H1 (cell line): ENCODE measurements around the gene PTN. TPM values are rescaled to one million over a fixed set of nuclear protein-coding genes. Genes with fewer than 3 reads are reported as not detected.

Experiments used
- CTCF ChIA-PET: fragments of 300-600 bp; sonication (Branson Sonifier 250); formaldehyde crosslinking; loops from one replicate; lab custom pipeline; 2021; ENCODE audit not compliant: partially characterized antibody; lab: Charles Lee
- POLR2A ChIA-PET: fragments of 300-600 bp; sonication (Branson Sonifier 250); formaldehyde crosslinking; loops from one replicate; lab custom pipeline; 2021; ENCODE audit warnings: inconsistent platforms; ENCODE audit not compliant: partially characterized antibody; lab: Charles Lee
- DNase-seq, 2 experiments: peaks; one replicate each; pipeline versions ENCODE4 v3.0.0 to v3.0.0-alpha.2; 2010 to 2022; ENCODE audit warnings: low spot score in 2 of 2, low read depth in 1 of 2, mixed read lengths in 1 of 2
- FAIRE-seq: peaks from 2 replicates; lab custom pipeline; 2011; peaks lifted over from hg19 to GRCh38; lab: Jason Lieb, UNC
- H2AFZ ChIP-seq: 2 replicates; pipeline ENCODE4 v1.8.1; 2012; ENCODE audit warnings: low read length, inconsistent platforms
- H2AK5ac ChIP-seq: 2 replicates; pipeline ENCODE4 v1.6.1; 2013; ENCODE audit warnings: low read depth, low read length
- H2BK120ac ChIP-seq: replicated peaks from 2 replicates; pipeline ENCODE3; 2013; ENCODE audit warnings: low read depth, low read length, inconsistent platforms
- H2BK12ac ChIP-seq: 2 replicates; pipeline ENCODE4 v1.6.1; 2013; ENCODE audit warnings: low read depth, low read length
- H2BK15ac ChIP-seq: 2 replicates; pipeline ENCODE4 v1.6.1; 2013; ENCODE audit warnings: low read length
- H2BK20ac ChIP-seq: 2 replicates; pipeline ENCODE4 v1.6.1; 2013; ENCODE audit warnings: low read length
- H2BK5ac ChIP-seq: 2 replicates; pipeline ENCODE4 v1.6.1; 2013; ENCODE audit warnings: low read depth, low read length
- H3K14ac ChIP-seq: 2 replicates; pipeline ENCODE4 v1.6.1; 2013; ENCODE audit warnings: inconsistent platforms; ENCODE audit not compliant: insufficient read length
- H3K18ac ChIP-seq: 2 replicates; pipeline ENCODE4 v1.6.1; 2013; ENCODE audit warnings: low read length; ENCODE audit errors: extremely low read depth
- H3K23ac ChIP-seq: 2 replicates; pipeline ENCODE4 v1.6.1; 2013; ENCODE audit warnings: inconsistent platforms; ENCODE audit not compliant: insufficient read length
- H3K23me2 ChIP-seq: 2 replicates; pipeline ENCODE4 v1.6.1; 2013; ENCODE audit warnings: low read depth, low read length
- H3K27ac ChIP-seq: 2 replicates; pipeline ENCODE4 v1.6.1; 2011; ENCODE audit warnings: low read depth, low read length, inconsistent platforms
- H3K27me3 ChIP-seq, 4 experiments: replicated peaks in 1 of 4; 1 replicate in 1 of 4; 2 replicates in 3 of 4; pipeline versions ENCODE4 v1.6.1 to v1.8.1; 2011 to 2013; ENCODE audit warnings: low read length in 3 of 4, mild to moderate bottlenecking in 3 of 4, inconsistent platforms in 2 of 4, mixed read lengths in 2 of 4, moderate library complexity in 1 of 4; ENCODE audit not compliant: control insufficient read depth in 3 of 4, insufficient read depth in 3 of 4; ENCODE audit errors: extremely low read depth in 1 of 4
- H3K36me3 ChIP-seq, 4 experiments: 2 replicates each; pipeline versions ENCODE4 v1.6.1 to v1.8.1; 2011 to 2013; ENCODE audit warnings: mild to moderate bottlenecking in 4 of 4, low read length in 3 of 4, moderate library complexity in 2 of 4, control low read depth in 1 of 4, inconsistent platforms in 1 of 4; ENCODE audit not compliant: insufficient read depth in 4 of 4, control insufficient read depth in 2 of 4
- H3K4ac ChIP-seq: replicated peaks from 2 replicates; pipeline ENCODE3; 2013; ENCODE audit warnings: low read length, low read depth, mixed read lengths, inconsistent platforms; ENCODE audit not compliant: insufficient read length
- H3K4me1 ChIP-seq, 4 experiments: replicated peaks in 1 of 4; 1 replicate in 1 of 4; 2 replicates in 3 of 4; pipeline versions ENCODE4 v1.6.1 to v1.8.1; 2011 to 2013; ENCODE audit warnings: low read length in 3 of 4, inconsistent platforms in 2 of 4, mixed read lengths in 1 of 4; ENCODE audit not compliant: insufficient read depth in 4 of 4, control insufficient read depth in 3 of 4
- H3K4me2 ChIP-seq, 2 experiments: 2 replicates each; pipeline versions ENCODE4 v1.6.1 to v1.8.1; 2011 to 2013; ENCODE audit warnings: low read depth in 2 of 2, low read length in 2 of 2, control low read depth in 1 of 2, inconsistent platforms in 1 of 2, mild to moderate bottlenecking in 1 of 2; ENCODE audit not compliant: insufficient read depth in 1 of 2
- H3K4me3 ChIP-seq, 4 experiments: fragments of 200-600, 300-600 bp in 1 of 4; sonication (generic), shearing (Covaris generic), sonication (Bioruptor Twin) in 1 of 4; 2 replicates each; pipeline versions ENCODE4 v1.5.1 to v1.8.1; 2011 to 2016; ENCODE audit warnings: low read length in 4 of 4, low read depth in 3 of 4, control low read depth in 2 of 4, inconsistent platforms in 2 of 4, mild to moderate bottlenecking in 2 of 4, mixed read lengths in 1 of 4, moderate library complexity in 1 of 4; ENCODE audit not compliant: insufficient read depth in 2 of 4; ENCODE audit errors: extremely low read depth in 1 of 4
- H3K56ac ChIP-seq: replicated peaks from 2 replicates; pipeline ENCODE3; 2013; ENCODE audit warnings: low read depth, mild to moderate bottlenecking, mixed read lengths, low read length, inconsistent platforms; ENCODE audit not compliant: insufficient read length
- H3K79me1 ChIP-seq: 2 replicates; pipeline ENCODE4 v1.6.1; 2013; ENCODE audit warnings: low read depth, low read length, control low read depth
- H3K79me2 ChIP-seq, 2 experiments: 2 replicates each; pipeline versions ENCODE4 v1.6.1 to v1.8.1; 2012 to 2013; ENCODE audit warnings: low read length in 2 of 2, mild to moderate bottlenecking in 2 of 2, inconsistent platforms in 1 of 2; ENCODE audit not compliant: insufficient read depth in 2 of 2, control insufficient read depth in 1 of 2
- H3K9ac ChIP-seq, 4 experiments: replicated peaks in 1 of 4; 1 replicate in 1 of 4; 2 replicates in 3 of 4; pipeline versions ENCODE4 v1.6.1 to v1.8.1; 2011 to 2013; ENCODE audit warnings: low read depth in 3 of 4, low read length in 3 of 4, control low read depth in 2 of 4, mild to moderate bottlenecking in 2 of 4, moderate library complexity in 2 of 4, inconsistent platforms in 1 of 4; ENCODE audit errors: extremely low read depth in 1 of 4
- H3K9me3 ChIP-seq, 2 experiments: 2 replicates each; pipeline versions ENCODE4 v1.6.1 to v1.8.1; 2012 to 2013; ENCODE audit warnings: mild to moderate bottlenecking in 2 of 2, moderate library complexity in 2 of 2, control low read depth in 1 of 2, inconsistent platforms in 1 of 2, low read depth in 1 of 2, low read length in 1 of 2, mixed read lengths in 1 of 2; ENCODE audit not compliant: insufficient read depth in 2 of 2
- H4K20me1 ChIP-seq, 2 experiments: replicated peaks in 1 of 2; 2 replicates each; pipeline versions ENCODE3 to v1.8.1; 2011 to 2013; ENCODE audit warnings: inconsistent platforms in 2 of 2, low read length in 2 of 2, mild to moderate bottlenecking in 1 of 2; ENCODE audit not compliant: insufficient read depth in 2 of 2, control insufficient read depth in 1 of 2
- H4K5ac ChIP-seq: 2 replicates; pipeline ENCODE4 v1.6.1; 2013; ENCODE audit warnings: low read length, low read depth, mixed read lengths, inconsistent platforms; ENCODE audit not compliant: insufficient read length
- H4K8ac ChIP-seq: 2 replicates; pipeline ENCODE4 v1.8.0; 2013; ENCODE audit warnings: mild to moderate bottlenecking, moderate library complexity, low read length, inconsistent platforms; ENCODE audit not compliant: insufficient read depth; ENCODE audit errors: extremely low read depth
- H4K91ac ChIP-seq: replicated peaks from 2 replicates; pipeline ENCODE3; 2013; ENCODE audit warnings: low read length, mixed read lengths, inconsistent platforms; ENCODE audit not compliant: insufficient read length
- FOSL1 ChIP-seq: IDR thresholded peaks from 2 replicates; pipeline ENCODE4 v1.6.1; 2011; ENCODE audit warnings: mild to moderate bottlenecking, low read depth, low read length, moderate library complexity; ENCODE audit not compliant: insufficient read depth
- HDAC2 ChIP-seq, 2 experiments: fragments of 300-600 bp in 1 of 2; sonication (generic) in 1 of 2; IDR thresholded peaks; 2 replicates each; pipeline ENCODE4 v1.6.1; 2011 to 2012; ENCODE audit warnings: low read depth in 2 of 2, low read length in 2 of 2, mild to moderate bottlenecking in 2 of 2, moderate library complexity in 2 of 2, borderline replicate concordance in 1 of 2, inconsistent platforms in 1 of 2
- NRF1 ChIP-seq: IDR thresholded peaks from 2 replicates; pipeline ENCODE4 v1.6.1; 2011; ENCODE audit warnings: mild to moderate bottlenecking, low read depth, low read length, improper control_type of control experiment
- POLR2AphosphoS5 ChIP-seq: IDR thresholded peaks from 2 replicates; pipeline ENCODE4 v1.6.1; 2011; ENCODE audit warnings: low read depth, low read length
- POU5F1 ChIP-seq: IDR thresholded peaks from 2 replicates; pipeline ENCODE4 v1.6.1; 2011; ENCODE audit warnings: low read depth, mild to moderate bottlenecking, low read length, moderate library complexity
- SP1 ChIP-seq: IDR thresholded peaks from 2 replicates; pipeline ENCODE4 v1.6.1; 2011; ENCODE audit warnings: low read depth, low read length
- WGBS, 2 experiments: shearing (Covaris generic) in 1 of 2; methylation state at CpG; one replicate each; pipeline versions ENCODE4 v1.1.6 to v1.1.7; 2013 to 2015; ENCODE audit warnings: low lambda C conversion rate in 2 of 2, mixed read lengths in 2 of 2, inconsistent platforms in 1 of 2, low coverage in 1 of 2, missing lambda C conversion rate in 1 of 2; ENCODE audit not compliant: insufficient replicate concordance in 2 of 2, insufficient coverage in 1 of 2, insufficient read length in 1 of 2; ENCODE audit errors: extremely low coverage in 1 of 2, missing lambda C conversion rate in 1 of 2; 5-methylcytosine and 5-hydroxymethylcytosine counted together
- polyA plus RNA-seq, 7 experiments: library from polyadenylated mRNA; depleted of rRNA in 3 of 7; stranded (reverse) in 5 of 7; unstranded in 2 of 7; fragments of >200 nt in 5 of 7; fragments of 200-250 nt in 2 of 7; gene quantifications; 1 replicate in 5 of 7; 2 replicates in 1 of 7; 4 replicates in 1 of 7; pipeline versions ENCODE4 v1.2.1 to v1.2.3, GENCODE V29; 2011 to 2013; ENCODE audit warnings: missing spikeins in 2 of 7, mixed read lengths in 2 of 7
- total RNA-seq: library from RNA; stranded (reverse); fragmentation: NEBNext Ultra II Directional; extraction: Animal tissue kit (Norgen Biotek cat#: 25700); gene quantifications from 2 replicates; pipeline ENCODE4 v1.2.1, GENCODE V29; 2021

Gene PTN
- total and polyA plus RNA-seq, 2 of the 8 experiments (the other 6 are each of a cell fraction or from before 2014, with no cell fraction given) = 23.1 to 27.8 TPM

- Histone ChIP-seq H2BK12ac (no peak overlapping the region), H3K56ac (no peak overlapping the region), H3K4me2 (no peak overlapping the region), H3K14ac (no peak overlapping the region), H3K27ac (no peak overlapping the region), H3K4me3 (no peak overlapping the region), H3K9ac (no peak overlapping the region), H3K27me3 (no peaks in the 10 kb centered on the region), H3K9me3 (no peaks in the 10 kb centered on the region), H4K91ac (no peak overlapping the region), H3K4me1 (peaks cover 0 to 3% (median 0%) of the 10 kb centered on the region in 4 experiments; a peak in 4 of 7 replicates), H2AK5ac (no peak overlapping the region), H3K79me2 (no peaks in the 10 kb centered on the region), H3K4ac (no peak overlapping the region), H2BK120ac (no peak overlapping the region), H3K23ac (no peak overlapping the region), H2BK15ac (no peak overlapping the region), H3K18ac (no peak overlapping the region), H2AFZ (no peak overlapping the region), H3K36me3 (no peaks in the 10 kb centered on the region), H2BK5ac (no peak overlapping the region), H3K79me1 (no peaks in the 10 kb centered on the region)
- WGBS, 2 experiments = 90% methylated on average over 4 of the region's 4 CpGs; no CpG with 5 or more reads in 1 of the 2 experiments
- no peak for FAIRE-seq
- DNase-seq = no peak
- POLR2A ChIA-PET = no interaction called here
- TF ChIP-seq POU5F1 (no peak), HDAC2 (IDR thresholded peaks at IDR 0.05; ENCODE audit: borderline replicate concordance in 1 of 2, low read depth in 2 of 2, low read length in 2 of 2) (no peak), POLR2AphosphoS5 (no peak), SP1 (no peak), NRF1 (no peak), FOSL1 (no peak)
- TF ChIP-seq, all 59 proteins: peak for 0
- Histone ChIP-seq H2BK20ac (no peak overlapping the region), H3K23me2 (no peaks in the 10 kb centered on the region), H4K8ac (no peak overlapping the region), H4K5ac (no peak overlapping the region), H4K20me1 (no peaks in the 10 kb centered on the region)
- CTCF ChIA-PET = interaction anchor here (0.9 to 1.1 kb wide), 3 partner anchors 16 to 347 kb away, joined by 3 read pairs; no protein-coding TSS in a partner anchor
Observed at GRCh38 chr7:137245186-137245585, 98.3 kb downstream of the PTN start.
